GM19328 (cell line): Measurements from ENCODE around the gene NRIP2.

Experiments used
- ATAC-seq: cut with Tn5 transposase; IDR thresholded peaks from one replicate; pipeline ENCODE4 v1.9.1; 2021; ENCODE audit warnings: mild to moderate bottlenecking, moderate library complexity; ENCODE audit not compliant: unreplicated experiment

Gene NRIP2

GRCh38 chr12:2811801-2812200 lies 23.0 kb downstream of the NRIP2 start:
- no peak for ATAC-seq

- ATAC-seq = no peak
Measured at GRCh38 chr12:2806700-2807099, 28.1 kb downstream of the NRIP2 start.

GRCh38 chr12:2805143-2805520 lies 29.7 kb downstream of the NRIP2 start:
- ATAC-seq = no peak

- no peak for ATAC-seq
Measured at GRCh38 chr12:2804393-2805142, 30.3 kb downstream of the NRIP2 start.

- no peak for ATAC-seq
Measured at GRCh38 chr12:2803635-2804392, 31.0 kb downstream of the NRIP2 start.

GRCh38 chr12:2801044-2801783 lies 33.6 kb downstream of the NRIP2 start:
- ATAC-seq = no peak

- no peak for ATAC-seq
Measured at GRCh38 chr12:2800046-2800570, 34.7 kb downstream of the NRIP2 start.

GRCh38 chr12:2797721-2798418 lies 37.0 kb downstream of the NRIP2 start:
- no peak for ATAC-seq

GRCh38 chr12:2796187-2796666 lies 38.6 kb downstream of the NRIP2 start:
- ATAC-seq = no peak

- peak; percentile 54 for ATAC-seq
Measured at GRCh38 chr12:2795291-2796186, 39.3 kb downstream of the NRIP2 start.

- ATAC-seq = peak; percentile 84
Measured at GRCh38 chr12:2794736-2795289, 40.0 kb downstream of the NRIP2 start, which contains the start of gene FKBP4. FKBP4 (plus strand) TSS chr12:2794970; CDS start chr12:2795140, 170 bp downstream.

- ATAC-seq = peak; percentile 5
Measured at GRCh38 chr12:2794191-2794735, 40.6 kb downstream of the NRIP2 start.

- ATAC-seq = no peak
Measured at GRCh38 chr12:2793561-2793960, 41.3 kb downstream of the NRIP2 start.

GRCh38 chr12:2792671-2793500 lies 41.9 kb downstream of the NRIP2 start:
- ATAC-seq = no peak

GRCh38 chr12:2791089-2791488 lies 43.7 kb downstream of the NRIP2 start:
- no peak for ATAC-seq

GRCh38 chr12:2785017-2785416 lies 49.8 kb downstream of the NRIP2 start:
- ATAC-seq = no peak

- ATAC-seq = no peak
Measured at GRCh38 chr12:2783936-2784600, 50.8 kb downstream of the NRIP2 start.
